GM10248 (cell line): ENCODE results near the gene CRYGC.

Source experiments
- CTCF ChIA-PET: fragments of 300-600 bp; sonication (Branson Sonifier 250); formaldehyde crosslinking; extraction: SDS; loops from one replicate; lab custom pipeline; 2021; ENCODE audit warnings: antibody characterized with exemption; lab: Yijun Ruan, JAX
- POLR2A ChIA-PET: fragments of 350-650 bp; sonication (Branson Sonifier 250); formaldehyde crosslinking; extraction: SDS; loops from one replicate; lab custom pipeline; 2020; ENCODE audit warnings: antibody characterized with exemption; lab: Yijun Ruan, JAX
- DNase-seq: peaks from one replicate; pipeline ENCODE4 v3.0.0; 2012; ENCODE audit errors: extremely low spot score
- TF ChIP-seq, protein P1 (sequence below): IDR thresholded peaks from 2 replicates; pipeline ENCODE4 v1.5.1; 2012; ENCODE audit warnings: mild to moderate bottlenecking, low read depth; ENCODE audit errors: extremely low read depth, missing control alignments, control extremely low read depth

Gene CRYGC

DNA sequence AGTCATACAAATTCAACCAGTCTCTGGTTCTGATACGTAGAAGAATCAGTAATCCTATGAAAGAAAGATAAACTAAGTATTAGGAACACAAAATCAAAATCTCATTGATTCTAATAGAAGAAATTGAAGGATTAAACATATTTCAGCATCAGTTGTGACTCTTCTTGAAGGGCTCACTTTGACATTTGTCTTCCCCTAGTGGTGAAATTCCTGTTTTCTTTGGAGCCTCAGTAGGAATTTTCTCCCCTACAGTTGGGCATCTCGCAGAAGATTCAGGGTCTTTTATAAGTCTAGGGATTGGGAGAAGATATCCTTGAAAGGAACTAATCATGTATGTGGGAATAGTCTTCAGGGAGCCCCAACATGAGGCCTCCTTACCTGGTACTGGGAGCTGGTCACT is 19.2 kb upstream of the CRYGC start:
- CTCF ChIA-PET = interaction anchor here (0.7 to 1.4 kb wide), 3 partner anchors 9 to 27 kb away, joined by 3 to 4 read pairs (median 3); partner anchors contain the start of gene CRYGA
- TF ChIP-seq, protein P1, sequence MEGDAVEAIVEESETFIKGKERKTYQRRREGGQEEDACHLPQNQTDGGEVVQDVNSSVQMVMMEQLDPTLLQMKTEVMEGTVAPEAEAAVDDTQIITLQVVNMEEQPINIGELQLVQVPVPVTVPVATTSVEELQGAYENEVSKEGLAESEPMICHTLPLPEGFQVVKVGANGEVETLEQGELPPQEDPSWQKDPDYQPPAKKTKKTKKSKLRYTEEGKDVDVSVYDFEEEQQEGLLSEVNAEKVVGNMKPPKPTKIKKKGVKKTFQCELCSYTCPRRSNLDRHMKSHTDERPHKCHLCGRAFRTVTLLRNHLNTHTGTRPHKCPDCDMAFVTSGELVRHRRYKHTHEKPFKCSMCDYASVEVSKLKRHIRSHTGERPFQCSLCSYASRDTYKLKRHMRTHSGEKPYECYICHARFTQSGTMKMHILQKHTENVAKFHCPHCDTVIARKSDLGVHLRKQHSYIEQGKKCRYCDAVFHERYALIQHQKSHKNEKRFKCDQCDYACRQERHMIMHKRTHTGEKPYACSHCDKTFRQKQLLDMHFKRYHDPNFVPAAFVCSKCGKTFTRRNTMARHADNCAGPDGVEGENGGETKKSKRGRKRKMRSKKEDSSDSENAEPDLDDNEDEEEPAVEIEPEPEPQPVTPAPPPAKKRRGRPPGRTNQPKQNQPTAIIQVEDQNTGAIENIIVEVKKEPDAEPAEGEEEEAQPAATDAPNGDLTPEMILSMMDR = no peak
- POLR2A ChIA-PET = no interaction called here
- DNase-seq = no peak

DNA sequence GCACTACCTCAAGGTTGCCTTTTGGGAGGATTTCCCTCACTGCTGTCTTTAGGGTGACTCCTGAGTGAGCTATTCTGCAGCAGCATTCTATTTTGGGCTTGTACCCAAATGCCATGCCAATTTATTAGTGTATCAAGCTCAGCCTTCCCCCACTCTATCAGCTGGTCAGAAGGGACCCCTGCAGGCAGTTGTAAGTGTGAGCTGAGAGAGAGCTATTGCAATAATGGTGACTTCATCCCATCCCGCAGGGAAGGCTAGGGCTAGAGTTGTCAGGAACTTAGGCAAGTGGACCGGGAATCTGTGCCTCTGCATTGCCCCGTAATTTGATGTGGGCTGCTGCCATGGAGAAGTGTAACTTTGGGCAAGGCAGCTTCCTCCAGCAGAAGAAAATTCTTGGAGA is 18.1 kb upstream of the CRYGC start:
- CTCF ChIA-PET = interaction anchor here (0.9 kb wide), 1 partner anchor 11 kb away, joined by 3 read pairs; no protein-coding TSS in a partner anchor
- DNase-seq = no peak
- POLR2A ChIA-PET = no interaction called here
- TF ChIP-seq, protein P1 = no peak

DNA sequence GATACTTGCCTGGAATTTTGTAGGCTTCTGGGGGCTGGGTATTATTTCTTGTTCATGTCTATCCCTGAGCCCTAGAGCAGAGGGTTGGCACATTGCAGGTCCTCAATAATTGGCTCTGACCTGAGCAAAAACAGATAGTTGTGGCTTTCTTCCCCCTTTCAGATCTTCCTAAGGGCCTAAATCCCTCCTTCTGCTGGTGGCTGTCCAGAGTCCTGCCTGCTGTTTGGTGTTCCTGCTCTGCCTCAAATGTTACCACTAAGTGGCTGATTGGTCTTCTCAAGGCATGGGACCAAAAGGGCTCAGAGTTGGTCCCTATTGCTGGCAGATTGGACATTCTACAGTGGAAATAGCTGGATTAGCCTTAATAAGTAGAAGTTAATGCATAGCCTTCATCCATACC is 17.4 kb upstream of the CRYGC start:
- POLR2A ChIA-PET = no interaction called here
- CTCF ChIA-PET = interaction anchor here (0.9 kb wide), 1 partner anchor 10 kb away, joined by 3 read pairs; no protein-coding TSS in a partner anchor
- TF ChIP-seq, protein P1 = no peak
- no peak for DNase-seq

DNA sequence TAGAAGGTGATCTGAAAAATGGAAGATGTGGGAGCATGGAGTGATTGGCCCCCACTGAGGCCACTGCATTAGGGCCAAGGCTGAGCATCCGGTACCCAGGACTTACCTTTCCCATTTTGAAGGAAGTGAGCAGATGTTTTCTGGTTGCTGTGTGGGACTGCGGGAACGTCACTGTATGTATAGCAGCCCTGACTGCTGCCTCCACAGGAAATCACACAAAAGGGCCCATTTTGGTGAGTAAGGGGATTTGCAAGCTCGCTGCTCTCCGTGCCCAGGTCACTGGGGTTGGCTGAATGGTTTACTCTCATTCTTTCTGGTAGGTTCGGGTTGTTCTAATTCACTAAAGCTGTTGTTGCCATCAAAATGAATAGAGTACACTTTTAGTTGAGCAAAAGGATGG is 16.4 kb upstream of the CRYGC start, which contains the start of gene CRYGB:
TSS of gene CRYGB (minus strand) at position 153 of the 400 bp plus-strand sequence. CDS start at position 115, 38 bp downstream.
- CTCF ChIA-PET = no interaction called here
- TF ChIP-seq, protein P1 = no peak
- POLR2A ChIA-PET = no interaction called here
- no peak for DNase-seq

DNA sequence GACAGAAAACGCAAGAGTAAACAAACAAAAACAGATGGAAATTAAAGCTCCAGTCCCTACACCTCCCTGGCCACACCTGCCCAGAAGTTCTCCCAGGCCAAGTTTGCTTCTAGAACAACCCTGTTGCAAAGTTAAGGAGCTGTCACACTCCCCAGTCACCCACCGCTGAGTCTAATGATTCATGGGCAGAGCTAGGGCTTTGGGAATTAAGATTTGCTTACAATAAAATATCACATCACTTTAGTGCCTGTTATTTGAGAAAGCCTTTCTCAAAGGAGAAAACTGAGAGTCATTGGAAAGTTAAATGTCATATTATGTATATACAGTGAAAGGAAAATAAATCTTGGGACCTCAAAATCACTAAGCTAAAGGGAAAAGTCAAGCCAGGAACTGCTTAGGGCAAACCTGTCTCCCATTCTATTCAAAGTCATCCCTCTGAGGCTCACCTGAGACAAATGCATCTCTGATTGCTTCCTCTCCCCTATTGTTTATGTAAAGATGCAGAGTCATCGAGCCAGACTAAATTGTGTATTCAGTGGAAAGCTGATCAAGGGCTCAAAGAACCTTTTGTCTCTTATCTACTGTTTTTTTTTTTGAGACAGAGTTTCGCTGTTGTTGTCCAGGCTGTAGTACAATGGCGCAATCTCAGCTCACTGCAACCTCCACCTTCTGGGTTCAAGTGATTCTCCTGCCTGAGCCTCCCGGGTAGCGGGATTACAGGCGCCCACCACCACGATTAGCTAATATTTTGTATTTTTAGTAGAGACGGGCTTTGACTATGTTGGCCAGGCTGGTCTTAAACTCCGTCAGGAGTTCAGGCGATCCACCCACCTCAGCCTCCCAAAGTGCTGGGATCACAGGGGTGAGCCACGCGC is 13.5 kb upstream of the CRYGC start:
- TF ChIP-seq, protein P1 = no peak
- POLR2A ChIA-PET = no interaction called here

DNA sequence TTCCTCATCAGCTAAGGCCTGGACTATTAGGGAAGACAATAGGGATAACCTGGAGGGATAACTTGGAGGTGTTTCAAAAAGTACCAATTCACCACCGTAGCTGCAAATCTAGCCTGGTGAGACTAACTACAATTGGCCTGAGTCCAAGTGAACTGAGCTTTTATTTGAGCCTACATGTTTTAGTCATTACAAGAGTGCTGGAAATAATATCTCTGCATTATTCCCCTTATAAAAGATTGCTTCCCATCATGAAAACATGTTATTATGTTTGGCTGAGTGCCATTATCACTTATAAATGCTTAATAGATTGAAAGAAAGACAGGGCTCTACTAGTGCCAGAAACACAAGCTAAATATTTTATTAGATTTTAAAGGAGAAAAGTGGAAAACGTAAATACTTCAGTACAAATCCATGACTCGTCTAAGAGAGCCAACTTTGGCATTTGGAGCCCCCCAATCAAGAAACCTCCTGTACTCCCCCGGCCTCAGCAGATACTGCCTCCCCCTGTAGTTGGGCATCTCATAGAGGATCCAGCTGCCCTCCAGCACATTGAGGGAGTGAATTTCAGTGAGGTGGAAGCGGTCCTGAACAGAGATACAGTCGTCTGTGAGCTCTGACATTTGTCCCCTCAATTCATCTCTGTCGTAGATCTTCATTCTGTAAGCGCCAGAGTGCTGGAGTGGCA is 12.8 kb upstream of the CRYGC start:
- ChIA-PET POLR2A (no interaction called here), CTCF (interaction anchor here (0.6 to 1.6 kb wide), 4 partner anchors 11 to 92 kb away, joined by 3 to 4 read pairs (median 4); no protein-coding TSS in a partner anchor)
- TF ChIP-seq, protein P1 = no peak
- DNase-seq = no peak

More for the DNA sequence above, 13.5 kb upstream of the CRYGC start:
- CTCF ChIA-PET = interaction anchor here (0.6 to 1.6 kb wide), 4 partner anchors 11 to 91 kb away, joined by 3 to 4 read pairs (median 4); no protein-coding TSS in a partner anchor
- no peak for DNase-seq
